ENCODE measurements around the gene GPC6.

GRCh38 chr13:93744886-93745285, 518.3 kb downstream of the GPC6 start:
- TF ChIP-seq RAD21 (conservative IDR thresholded peaks at IDR 0.05) (no peak), CTCF (IDR thresholded peaks at IDR 0.05; ENCODE audit: poor library complexity, severe bottlenecking) (no peak), EZH2 (IDR thresholded peaks at IDR 0.05; ENCODE audit: borderline replicate concordance, insufficient read depth, low read length, poor library complexity, severe bottlenecking) (no peak), EP300 (conservative IDR thresholded peaks at IDR 0.05; ENCODE audit: poor library complexity, severe bottlenecking) (no peak), TAF1 (IDR thresholded peaks at IDR 0.05; ENCODE audit: low read depth) (no peak), POLR2AphosphoS5 (IDR thresholded peaks at IDR 0.05) (no peak), MXI1 (conservative IDR thresholded peaks at IDR 0.05; ENCODE audit: poor library complexity, severe bottlenecking) (no peak), REST (IDR thresholded peaks at IDR 0.05; ENCODE audit: borderline replicate concordance) (no peak), SMC3 (conservative IDR thresholded peaks at IDR 0.05; ENCODE audit: poor library complexity) (no peak)

Measured in neural cell (in vitro differentiated cells).